MM.1S (cell line): Measurements from ENCODE around the gene HNRNPK.
"Not testable (repeated sequence)": the region's sequence is repeated elsewhere in the genome, so short reads cannot be mapped to it uniquely, and the experiment has no call there.

Experiments used
- DNase-seq: peaks from one replicate; pipeline ENCODE4 v3.0.0-alpha.2; 2015
- H2AFZ ChIP-seq: fragments of 300-600 bp; sonication (generic); 2 replicates; pipeline ENCODE4 v1.6.0; 2016; ENCODE audit warnings: antibody characterized with exemption, low read length
- H3F3A ChIP-seq: fragments of 300-600 bp; sonication (generic); 2 replicates; pipeline ENCODE4 v1.6.1; 2016; ENCODE audit warnings: mild to moderate bottlenecking, antibody characterized with exemption, low read length, moderate library complexity, mixed read lengths; ENCODE audit not compliant: insufficient read depth
- H3K27ac ChIP-seq: fragments of 300-600 bp; sonication (generic); 2 replicates; pipeline ENCODE4 v1.5.1; 2016; ENCODE audit warnings: mild to moderate bottlenecking, low read length
- H3K27me3 ChIP-seq: fragments of 300-600 bp; sonication (generic); replicated peaks from 2 replicates; pipeline ENCODE4 v1.6.0; 2016; ENCODE audit warnings: low read length; ENCODE audit not compliant: insufficient read depth
- H3K36me3 ChIP-seq: fragments of 300-600 bp; sonication (generic); replicated peaks from 2 replicates; pipeline ENCODE4 v1.6.1; 2016; ENCODE audit warnings: mild to moderate bottlenecking, low read length, mixed read lengths; ENCODE audit not compliant: insufficient read depth
- H3K4me1 ChIP-seq: fragments of 300-600 bp; sonication (generic); 2 replicates; pipeline ENCODE4 v1.6.1; 2016; ENCODE audit warnings: low read length, mixed read lengths
- H3K4me2 ChIP-seq: fragments of 300-600 bp; sonication (generic); 2 replicates; pipeline ENCODE4 v1.6.0; 2016; ENCODE audit warnings: low read depth, low read length
- H3K4me3 ChIP-seq: fragments of 300-600 bp; sonication (generic); 2 replicates; pipeline ENCODE4 v1.5.1; 2016; ENCODE audit warnings: low read length, mixed read lengths
- H3K79me2 ChIP-seq: fragments of 300-600 bp; sonication (generic); 2 replicates; pipeline ENCODE4 v1.6.1; 2016; ENCODE audit warnings: mixed run types, low read length, mixed read lengths
- H3K9ac ChIP-seq: fragments of 300-600 bp; sonication (generic); 2 replicates; pipeline ENCODE4 v1.6.1; 2016; ENCODE audit warnings: low read length, mixed read lengths
- H3K9me2 ChIP-seq: fragments of 300-600 bp; sonication (generic); replicated peaks from 2 replicates; pipeline ENCODE4 v1.6.1; 2016; ENCODE audit warnings: mild to moderate bottlenecking, low read length, mixed read lengths; ENCODE audit not compliant: insufficient read depth
- H3K9me3 ChIP-seq: fragments of 300-600 bp; sonication (generic); replicated peaks from 2 replicates; pipeline ENCODE4 v1.6.1; 2016; ENCODE audit warnings: mild to moderate bottlenecking, low read length, mixed read lengths; ENCODE audit not compliant: insufficient read depth
- H4K20me1 ChIP-seq: fragments of 300-600 bp; sonication (generic); 2 replicates; pipeline ENCODE4 v1.6.1; 2016; ENCODE audit warnings: mild to moderate bottlenecking, low read length, moderate library complexity, mixed read lengths; ENCODE audit not compliant: insufficient read depth
- CTCF ChIP-seq: fragments of 300-600 bp; sonication (generic); IDR thresholded peaks from 2 replicates; pipeline ENCODE4 v1.5.1; 2016; ENCODE audit warnings: antibody characterized with exemption, low read length, mixed read lengths
- EZH2 ChIP-seq: fragments of 300-600 bp; sonication (generic); optimal IDR thresholded peaks from 2 replicates; pipeline ENCODE3; 2017; ENCODE audit warnings: low read depth, mild to moderate bottlenecking, antibody characterized with exemption, low read length, mixed read lengths
- EZH2phosphoT487 ChIP-seq: fragments of 300-600 bp; sonication (generic); IDR thresholded peaks from 2 replicates; pipeline ENCODE4 v1.6.1; 2018; ENCODE audit warnings: antibody characterized with exemption, low read length

HNRNPK gene

DNA sequence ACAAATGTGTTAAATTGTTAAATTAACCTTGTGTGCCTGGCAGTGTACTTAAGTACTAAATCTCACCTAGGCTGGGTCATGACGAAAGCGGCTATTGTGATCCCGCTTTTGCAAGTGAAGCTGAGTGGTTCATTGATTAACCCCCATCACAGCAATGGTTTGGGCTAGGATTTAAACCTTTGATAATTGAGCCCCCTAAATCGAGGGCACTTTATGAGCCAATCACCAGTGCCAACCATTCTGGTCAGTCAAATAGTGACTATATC is 22.8 kb downstream of the HNRNPK start:
- Histone ChIP-seq H3F3A (no peaks in the 10 kb centered on the region), H3K4me3 (no peak overlapping the region), H3K9me3 (no peaks in the 10 kb centered on the region), H2AFZ (no peak overlapping the region), H3K27ac (no peak overlapping the region), H3K4me1 (no peaks in the 10 kb centered on the region), H3K9ac (no peak overlapping the region), H4K20me1 (no peaks in the 10 kb centered on the region), H3K36me3 (no peaks in the 10 kb centered on the region), H3K4me2 (no peak overlapping the region), H3K79me2 (no peaks in the 10 kb centered on the region), H3K9me2 (no peaks in the 10 kb centered on the region), H3K27me3 (no peaks in the 10 kb centered on the region)
- TF ChIP-seq CTCF (no peak), EZH2phosphoT487 (no peak), EZH2 (no peak)
- no peak for DNase-seq

- H3K9ac ChIP-seq: peak overlapping the region; percentile 42; the same call in 1 of the 2 replicates
- H3K27me3 ChIP-seq: no peaks in the 10 kb centered on the region
- H3K9me3 ChIP-seq: no peaks in the 10 kb centered on the region
- no peaks in the 10 kb centered on the region for H3K79me2 ChIP-seq
- peak overlapping the region; percentile 72 for H3K4me3 ChIP-seq
- H4K20me1 ChIP-seq: no peaks in the 10 kb centered on the region
- peak overlapping the region; percentile 94 for H3K4me2 ChIP-seq
- no peaks in the 10 kb centered on the region for H3K36me3 ChIP-seq
- peak overlapping the region; percentile 96 for H2AFZ ChIP-seq
- no peak overlapping the region for H3K27ac ChIP-seq
- DNase-seq: peak; percentile 15
- no peaks in the 10 kb centered on the region for H3F3A ChIP-seq
- no peaks in the 10 kb centered on the region for H3K4me1 ChIP-seq
- no peaks in the 10 kb centered on the region for H3K9me2 ChIP-seq
- TF ChIP-seq CTCF (no peak), EZH2phosphoT487 (no peak), EZH2 (no peak)
Observed at GRCh38 chr9:83956436-83957247, 23.4 kb downstream of the HNRNPK start.

DNA sequence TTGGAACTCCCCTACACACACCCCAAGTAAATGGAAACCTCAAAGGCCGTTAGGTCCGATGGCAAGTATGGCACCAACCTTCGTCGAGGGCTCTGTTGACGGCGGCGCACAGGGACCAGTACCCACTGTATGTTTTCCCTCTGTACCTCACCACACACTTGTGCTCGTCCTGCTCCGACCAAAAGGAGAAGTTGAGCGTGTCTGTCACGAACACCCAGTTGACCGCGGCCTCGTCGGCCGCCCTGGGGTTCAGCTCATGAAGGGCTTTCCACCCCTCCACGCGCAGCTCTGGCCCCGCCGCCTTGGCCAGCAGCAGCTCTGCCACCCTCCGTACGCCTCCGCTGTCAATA is 24.0 kb downstream of the HNRNPK start:
- Histone ChIP-seq H3K9ac (peak overlapping the region; percentile 42; the same call in 1 of the 2 replicates), H4K20me1 (no peaks in the 10 kb centered on the region), H3K4me3 (peak overlapping the region; percentile 72), H3K9me2 (no peaks in the 10 kb centered on the region), H2AFZ (peak overlapping the region; percentile 96), H3K4me2 (peak overlapping the region; percentile 94), H3K9me3 (no peaks in the 10 kb centered on the region), H3K27ac (no peak overlapping the region), H3K79me2 (no peaks in the 10 kb centered on the region), H3K4me1 (no peaks in the 10 kb centered on the region), H3K27me3 (no peaks in the 10 kb centered on the region), H3K36me3 (no peaks in the 10 kb centered on the region), H3F3A (no peaks in the 10 kb centered on the region)
- no peak for DNase-seq
- no peak for TF ChIP-seq EZH2

DNA sequence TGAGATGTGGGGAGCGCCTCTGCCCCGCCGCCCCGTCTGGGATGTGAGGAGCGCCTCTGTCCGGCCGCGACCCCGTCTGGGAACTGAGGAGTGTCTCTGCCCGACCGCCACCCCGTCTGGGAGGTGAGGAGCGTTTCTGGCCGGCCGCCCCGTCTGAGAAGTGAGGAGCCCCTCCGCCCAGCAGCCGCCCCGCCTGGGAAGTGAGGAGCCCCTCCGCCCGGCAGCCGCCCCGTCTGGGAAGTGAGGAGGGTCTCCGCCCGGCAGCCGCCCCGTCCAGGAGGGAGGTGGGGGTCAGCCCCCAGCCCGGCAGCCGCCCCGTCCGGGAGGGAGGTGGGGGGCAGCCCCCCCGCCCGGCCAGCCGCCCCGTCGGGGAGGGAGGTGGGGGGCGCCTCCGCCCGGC is 31.9 kb downstream of the HNRNPK start:
- not testable (repeated sequence) for H4K20me1 ChIP-seq, H3K9me3 ChIP-seq, H3K9me2 ChIP-seq, H3K9ac ChIP-seq, H3K27me3 ChIP-seq, H3K27ac ChIP-seq, H3K4me3 ChIP-seq, H2AFZ ChIP-seq, H3F3A ChIP-seq, H3K4me2 ChIP-seq, H3K4me1 ChIP-seq, DNase-seq, H3K79me2 ChIP-seq, H3K36me3 ChIP-seq
